ENCODE measurements around the gene PLAAT1. TPM values are rescaled to one million over a fixed set of nuclear protein-coding genes. Genes with fewer than 3 reads are reported as not detected.

Gene PLAAT1
- total and polyA plus RNA-seq, 10 of the 15 experiments (the other 5 are each of a cell fraction or from before 2014, with no cell fraction given), result not detected

- POLR2A ChIA-PET, result no interaction called here
- Histone ChIP-seq H3K4me2 (ENCODE audit: control insufficient read depth, insufficient read depth) (no peak overlapping the region), H3K4me1 (ENCODE audit: control insufficient read depth, insufficient read depth, low read length) (no peaks in the 10 kb centered on the region), H2AFZ (ENCODE audit: control insufficient read depth, low read depth, low read length) (no peak overlapping the region), H3K4me3 (no peak overlapping the region), H3K27me3 (replicated peaks in 1 of 2; ENCODE audit: control insufficient read depth in 2 of 2, insufficient read depth in 2 of 2, low read length in 1 of 2) (peaks cover 0 to 3% of the 10 kb centered on the region in 2 experiments; a peak in 1 of 4 replicates), H3K79me2 (ENCODE audit: control insufficient read depth, insufficient read depth, low read length) (no peaks in the 10 kb centered on the region), H3K36me3 (ENCODE audit: control insufficient read depth in 2 of 2, insufficient read depth in 2 of 2, low read length in 1 of 2) (no peaks in the 10 kb centered on the region), H3K9ac (ENCODE audit: control insufficient read depth, insufficient read depth, low read length) (no peak overlapping the region), H4K20me1 (ENCODE audit: control insufficient read depth, insufficient read depth) (no peaks in the 10 kb centered on the region), H3K9me3 (replicated peaks; ENCODE audit: control insufficient read depth, insufficient read depth, low read length) (no peaks in the 10 kb centered on the region), H3K27ac (ENCODE audit: control insufficient read depth, insufficient read depth) (no peak overlapping the region)
- in situ Hi-C loops (cut with MboI), result no loop called here
- no peak for FAIRE-seq
- no peak for DNase-seq (ENCODE audit: low read depth, low spot score)
- BruUV-seq (replicated peaks), result no TSS peak
- intact Hi-C loops (cut with micrococcal nuclease; ENCODE audit: unreplicated experiment), result no loop called here
- CTCF ChIA-PET, result interaction anchor here (0.6 kb wide), 1 partner anchor 80 kb away, joined by 3 read pairs; no protein-coding TSS in a partner anchor
- no peak for ATAC-seq
- 27% methylated on average over 6 of the region's 6 CpGs for WGBS (ENCODE audit: insufficient coverage, insufficient replicate concordance, low lambda C conversion rate, missing lambda C conversion rate)
- RAD21 ChIA-PET (ENCODE audit: unreplicated experiment), result no interaction called here
- SMC1A ChIA-PET (ENCODE audit: uncharacterized antibody, unreplicated experiment), result no interaction called here
- TF ChIP-seq SIX5 (IDR thresholded peaks at IDR 0.05; ENCODE audit: low read depth, low read length, severe bottlenecking) (no peak), CUX1 (IDR thresholded peaks at IDR 0.05; ENCODE audit: insufficient replicate concordance, low read depth, low read length) (no peak)
Measured at GRCh38 chr3:193231201-193231600, 9.8 kb upstream of the PLAAT1 start.

All from GM12878 (cell line).